Effector memory CD4-positive, alpha-beta T cell (primary cell): Measurements from ENCODE around the gene CMTM6.

Experiments
- DNase-seq, 3 donors: peaks; one replicate each; pipeline ENCODE4 v3.0.0-alpha.2; 2020
- H3K27ac ChIP-seq: 2 replicates; pipeline ENCODE4 v1.7.0; 2013; ENCODE audit warnings: mild to moderate bottlenecking, low read length, moderate library complexity; ENCODE audit not compliant: insufficient read depth, poor library complexity, severe bottlenecking
- H3K27me3 ChIP-seq: replicated peaks from 2 replicates; pipeline ENCODE4 v1.7.0; 2013; ENCODE audit warnings: mild to moderate bottlenecking, low read length; ENCODE audit not compliant: insufficient read depth, control insufficient read depth, poor library complexity, severe bottlenecking
- H3K36me3 ChIP-seq: 2 replicates; pipeline ENCODE4 v1.7.0; 2013; ENCODE audit warnings: mild to moderate bottlenecking, low read length, moderate library complexity; ENCODE audit not compliant: control insufficient read depth, insufficient read depth
- H3K4me1 ChIP-seq: 2 replicates; pipeline ENCODE4 v1.7.0; 2013; ENCODE audit warnings: low read length, mild to moderate bottlenecking; ENCODE audit not compliant: control insufficient read depth, insufficient read depth, poor library complexity, severe bottlenecking
- H3K4me3 ChIP-seq: 2 replicates; pipeline ENCODE4 v1.7.0; 2013; ENCODE audit warnings: low read length, low read depth, mild to moderate bottlenecking; ENCODE audit not compliant: insufficient read depth, poor library complexity, severe bottlenecking
- H3K9me3 ChIP-seq: 2 replicates; pipeline ENCODE4 v1.7.0; 2013; ENCODE audit warnings: mild to moderate bottlenecking, low read length, moderate library complexity; ENCODE audit not compliant: control insufficient read depth

CMTM6 gene

GRCh38 chr3:32459450-32459849, 43.2 kb downstream of the CMTM6 start:
- peaks cover 3% of the 10 kb centered on the region for H3K36me3 ChIP-seq
- H3K9me3 ChIP-seq: no peaks in the 10 kb centered on the region
- H3K4me3 ChIP-seq: no peak overlapping the region
- peak overlapping the region; percentile 96 for H3K27ac ChIP-seq
- H3K4me1 ChIP-seq: peaks cover 74% of the 10 kb centered on the region
- no peaks in the 10 kb centered on the region for H3K27me3 ChIP-seq
- DNase-seq: no peak

DNA sequence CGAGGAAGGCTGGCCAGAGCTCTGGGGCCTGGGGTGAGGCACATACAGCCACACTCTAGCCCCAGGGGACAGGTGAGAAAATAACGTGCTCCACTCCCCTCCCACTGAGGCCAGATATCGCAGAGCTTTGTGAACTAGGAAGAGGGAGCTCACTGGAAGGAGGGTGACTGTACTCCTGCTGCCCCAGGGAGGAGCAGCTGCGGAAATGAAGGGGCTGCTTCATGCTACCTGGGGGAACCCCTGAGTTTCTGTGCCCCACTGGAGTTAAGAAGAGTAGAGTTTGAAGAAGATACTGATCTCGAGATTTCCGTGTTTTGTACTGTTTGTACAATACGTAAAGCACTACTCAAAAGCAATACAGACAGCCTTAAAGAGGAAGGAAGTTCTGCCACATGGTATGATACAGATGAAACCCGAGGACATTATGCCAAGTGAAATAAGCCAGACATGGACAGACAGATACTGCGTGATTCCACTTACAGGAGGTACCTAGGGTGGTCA, 44.6 kb downstream of the CMTM6 start:
- Histone ChIP-seq H3K9me3 (no peaks in the 10 kb centered on the region), H3K27ac (peak overlapping the region; percentile 96), H3K36me3 (peaks cover 3% of the 10 kb centered on the region), H3K27me3 (no peaks in the 10 kb centered on the region), H3K4me3 (no peak overlapping the region), H3K4me1 (peaks cover 72% of the 10 kb centered on the region)
- peak; percentile 53 to 79 (median 58) for DNase-seq

DNA sequence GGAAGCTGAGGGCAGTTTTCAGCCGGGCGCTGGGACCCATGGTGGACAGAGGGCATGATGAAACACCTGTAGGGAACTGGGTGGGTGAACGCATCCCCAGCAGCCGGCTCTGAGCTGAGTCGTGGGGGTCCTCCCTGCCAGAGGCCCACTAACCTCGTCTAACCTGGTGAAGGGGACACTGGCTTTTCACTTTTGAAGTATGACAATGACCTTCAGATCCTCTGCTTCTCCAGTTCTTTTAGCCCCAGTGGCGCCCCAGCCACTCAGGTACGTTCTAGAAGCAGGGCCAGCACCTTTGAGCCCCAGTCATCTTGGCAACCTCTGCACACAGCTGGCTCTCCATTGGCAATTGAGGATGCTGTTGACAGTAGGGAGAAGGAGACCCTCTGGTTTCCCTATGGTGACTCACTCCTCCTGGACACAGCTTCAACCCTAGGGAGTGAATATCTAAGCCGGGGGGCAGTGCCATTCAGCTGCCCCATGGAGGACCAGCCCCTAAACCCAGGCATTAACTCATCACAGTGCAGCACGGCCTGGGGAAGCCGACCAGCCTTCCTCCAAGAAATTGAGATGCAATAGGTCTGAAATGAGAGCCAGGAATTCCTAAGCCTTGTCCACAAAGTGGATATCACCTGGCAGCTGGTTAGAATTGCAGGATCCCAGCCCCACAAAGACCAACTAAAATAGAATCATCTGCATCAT, 46.1 kb downstream of the CMTM6 start:
- H3K36me3 ChIP-seq: peaks cover 8% of the 10 kb centered on the region
- H3K4me1 ChIP-seq: peaks cover 66% of the 10 kb centered on the region
- H3K4me3 ChIP-seq: peak overlapping the region; percentile 5
- no peaks in the 10 kb centered on the region for H3K9me3 ChIP-seq
- no peak for DNase-seq
- H3K27me3 ChIP-seq: no peaks in the 10 kb centered on the region
- H3K27ac ChIP-seq: peak overlapping the region; percentile 96

DNA sequence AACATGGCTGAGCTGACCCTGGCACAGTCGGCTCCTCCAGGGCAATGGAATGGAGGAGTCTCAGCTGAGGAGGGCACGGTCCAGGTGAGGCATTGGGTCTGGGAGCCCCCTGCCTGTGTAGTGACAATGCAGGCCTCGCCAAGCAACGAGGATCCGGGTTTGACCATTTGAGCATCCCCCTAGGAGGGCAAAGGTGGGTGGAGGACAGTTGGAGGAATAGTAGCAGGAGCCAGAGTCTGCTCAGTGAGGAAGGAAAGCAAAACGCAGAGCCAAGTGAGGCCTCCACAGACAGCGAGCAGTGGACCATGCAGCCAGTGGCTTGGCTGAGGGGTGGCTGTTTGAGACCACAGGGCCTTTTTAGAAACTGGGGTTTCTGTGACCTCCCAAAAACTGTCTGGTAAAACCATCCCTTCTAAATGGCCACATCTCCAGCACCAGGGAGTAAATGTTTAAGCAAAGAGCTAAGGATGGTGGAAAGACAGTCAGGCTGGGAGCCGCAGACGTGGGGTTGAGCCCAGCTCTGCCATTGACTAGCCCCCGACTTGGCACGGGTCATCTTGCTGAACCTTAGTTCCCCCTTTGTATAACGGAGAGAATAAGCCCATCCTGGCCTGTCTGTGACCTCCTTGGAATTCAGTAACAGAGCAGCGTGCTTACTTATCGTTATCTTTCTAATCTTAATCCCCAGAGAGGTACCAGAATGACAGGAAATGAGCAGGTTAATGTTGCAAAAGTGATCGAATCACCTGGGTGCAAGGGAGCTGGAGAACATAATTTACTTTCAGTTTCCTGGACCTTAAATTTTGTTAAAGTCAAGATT, 46.8 kb downstream of the CMTM6 start:
- H3K27ac ChIP-seq: peak overlapping the region; percentile 96
- H3K36me3 ChIP-seq: peaks cover 12% of the 10 kb centered on the region
- no peak for DNase-seq
- no peaks in the 10 kb centered on the region for H3K9me3 ChIP-seq
- H3K27me3 ChIP-seq: no peaks in the 10 kb centered on the region
- H3K4me3 ChIP-seq: peak overlapping the region; percentile 5
- H3K4me1 ChIP-seq: peaks cover 59% of the 10 kb centered on the region

GRCh38 chr3:32454731-32455608, 47.7 kb downstream of the CMTM6 start:
- Histone ChIP-seq H3K4me1 (peaks cover 51% of the 10 kb centered on the region), H3K27ac (peak overlapping the region; percentile 96), H3K4me3 (no peak overlapping the region), H3K36me3 (peaks cover 14% of the 10 kb centered on the region), H3K27me3 (no peaks in the 10 kb centered on the region), H3K9me3 (no peaks in the 10 kb centered on the region)
- no peak for DNase-seq

DNA sequence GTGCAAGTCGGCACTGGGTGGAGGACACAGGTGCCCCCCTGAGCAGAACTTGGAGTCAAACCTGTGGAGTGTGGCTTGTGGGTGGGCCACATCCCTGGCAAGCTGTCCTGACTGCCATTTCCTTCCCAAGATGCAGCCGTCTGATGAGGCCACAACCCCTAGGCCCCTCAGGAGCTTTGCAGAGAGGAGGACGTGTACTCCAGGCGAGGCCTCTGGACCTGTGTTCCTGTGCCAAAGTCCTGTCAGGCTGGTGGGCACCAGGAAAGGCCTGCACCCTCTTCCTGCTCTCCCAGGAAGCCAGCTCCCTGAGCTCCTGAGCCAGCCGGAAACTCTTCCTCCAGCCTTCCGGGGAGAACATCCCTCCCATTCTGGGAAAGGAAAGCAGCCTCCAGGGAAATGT, 48.5 kb downstream of the CMTM6 start:
- peaks cover 42% of the 10 kb centered on the region for H3K4me1 ChIP-seq
- no peaks in the 10 kb centered on the region for H3K9me3 ChIP-seq
- H3K4me3 ChIP-seq: no peak overlapping the region
- H3K27ac ChIP-seq: peak overlapping the region; percentile 45
- peaks cover 22% of the 10 kb centered on the region for H3K36me3 ChIP-seq
- no peaks in the 10 kb centered on the region for H3K27me3 ChIP-seq
- DNase-seq: no peak

DNA sequence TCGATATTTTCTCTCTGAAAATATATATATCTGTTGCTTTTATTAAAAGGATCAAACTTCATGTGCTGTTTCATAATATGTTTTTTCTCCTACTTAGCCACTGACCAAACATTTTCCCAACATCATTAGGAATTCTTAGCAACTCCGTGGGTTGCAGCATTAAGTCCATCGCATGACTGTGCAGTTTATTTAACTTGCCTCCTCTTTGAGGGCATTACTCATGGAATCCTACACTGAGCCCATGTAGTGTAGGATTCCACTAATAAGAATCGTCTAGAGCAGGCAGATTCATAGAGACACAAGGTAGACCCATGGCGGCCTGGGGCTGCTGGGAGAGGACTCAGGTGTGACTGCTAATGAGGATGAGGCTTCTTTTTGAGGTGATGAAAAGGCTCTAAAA, 49.3 kb downstream of the CMTM6 start:
- Histone ChIP-seq H3K4me3 (no peak overlapping the region), H3K9me3 (no peaks in the 10 kb centered on the region), H3K27me3 (no peaks in the 10 kb centered on the region), H3K4me1 (peaks cover 34% of the 10 kb centered on the region), H3K36me3 (peaks cover 22% of the 10 kb centered on the region), H3K27ac (peak overlapping the region; percentile 3)
- no peak for DNase-seq

DNA sequence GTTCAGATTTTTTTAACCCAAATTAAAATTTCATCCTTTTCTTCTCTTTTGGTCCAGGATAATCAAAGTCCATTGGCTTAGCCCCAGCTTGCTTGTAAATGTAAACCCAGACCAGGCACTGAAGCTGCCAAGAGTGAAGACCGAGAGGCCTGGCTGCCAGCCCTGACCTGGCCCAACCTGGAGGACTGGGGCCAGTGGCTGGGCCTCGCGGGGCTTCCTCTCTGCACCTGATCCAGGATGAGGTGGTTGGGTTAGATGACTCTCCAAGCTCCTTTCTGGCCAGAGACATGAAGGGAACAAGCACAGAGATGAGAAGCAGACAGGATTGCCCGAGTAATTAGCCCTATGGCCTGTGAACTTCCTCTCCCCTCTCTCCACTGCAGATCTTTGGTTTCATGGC, 50.6 kb downstream of the CMTM6 start:
- H3K36me3 ChIP-seq: peaks cover 22% of the 10 kb centered on the region
- no peak for DNase-seq
- no peak overlapping the region for H3K27ac ChIP-seq
- no peaks in the 10 kb centered on the region for H3K27me3 ChIP-seq
- no peak overlapping the region for H3K4me3 ChIP-seq
- H3K9me3 ChIP-seq: no peaks in the 10 kb centered on the region
- peaks cover 22% of the 10 kb centered on the region for H3K4me1 ChIP-seq

GRCh38 chr3:32450992-32451659, 51.5 kb downstream of the CMTM6 start:
- H3K9me3 ChIP-seq: no peaks in the 10 kb centered on the region
- peaks cover 14% of the 10 kb centered on the region for H3K4me1 ChIP-seq
- DNase-seq: no peak
- H3K36me3 ChIP-seq: peaks cover 22% of the 10 kb centered on the region
- H3K27ac ChIP-seq: no peak overlapping the region
- no peak overlapping the region for H3K4me3 ChIP-seq
- H3K27me3 ChIP-seq: no peaks in the 10 kb centered on the region
